ENCODE measurements around the gene CHIC1. TPM values are rescaled to one million over a fixed set of nuclear protein-coding genes. Genes with fewer than 3 reads are reported as not detected.
"Not testable (repeated sequence)": the region's sequence is repeated elsewhere in the genome, so short reads cannot be mapped to it uniquely, and the experiment has no call there.

The CHIC1 gene
- total RNA-seq, 1 donor from 2014 or later, result 11.9 TPM

- DNase-seq (ENCODE audit: low read depth) (no peak), FAIRE-seq (no peak)
- H3K4me1 ChIP-seq (ENCODE audit: insufficient read depth, low read length), result no peaks in the 10 kb centered on the region
- H3K27me3 Mint-ChIP-seq (ENCODE audit: low read depth, unreplicated experiment), result no peaks in the 10 kb centered on the region
- no peak overlapping the region for H3K27ac ChIP-seq (ENCODE audit: low read depth, low read length)
- TF ChIP-seq EZH2 (IDR thresholded peaks at IDR 0.05; ENCODE audit: insufficient read depth, low read length) (no peak), CTCF (IDR thresholded peaks at IDR 0.05; ENCODE audit: insufficient read depth, low read depth, low read length) (no peak)
- no peak overlapping the region for H2AFZ ChIP-seq (ENCODE audit: low read depth, low read length)
- H3K4me3 Mint-ChIP-seq (ENCODE audit: unreplicated experiment), result no peak overlapping the region
- no peak overlapping the region for H3K4me3 ChIP-seq (ENCODE audit: insufficient read depth, low read depth, low read length)
- H4K20me1 ChIP-seq (ENCODE audit: insufficient read depth, low read length), result no peaks in the 10 kb centered on the region
- no peaks in the 10 kb centered on the region for H3K9me3 ChIP-seq (ENCODE audit: insufficient read depth, low read depth, low read length)
- no peak overlapping the region for H3K9ac ChIP-seq (ENCODE audit: low read length)
- no peaks in the 10 kb centered on the region for H3K4me1 Mint-ChIP-seq (ENCODE audit: low read depth, unreplicated experiment)
- H3K27me3 ChIP-seq (ENCODE audit: insufficient read depth, low read length), result no peaks in the 10 kb centered on the region
- H3K79me2 ChIP-seq (ENCODE audit: insufficient read depth, low read length), result peaks cover 4% of the 10 kb centered on the region
- peaks cover 5% of the 10 kb centered on the region for H3K9me3 Mint-ChIP-seq (ENCODE audit: unreplicated experiment)
- no peak overlapping the region for H3K27ac Mint-ChIP-seq (ENCODE audit: unreplicated experiment)
- H3K36me3 Mint-ChIP-seq (ENCODE audit: low read depth, unreplicated experiment), result peaks cover 6% of the 10 kb centered on the region
- H3K4me2 ChIP-seq (ENCODE audit: low read length), result no peak overlapping the region
- no peaks in the 10 kb centered on the region for H3K36me3 ChIP-seq (ENCODE audit: insufficient read depth, low read length)
These were observed 52.0 kb downstream of the CHIC1 start for GRCh38 chrX:73615022-73615421.

- not testable (repeated sequence) for H3K4me3 Mint-ChIP-seq (ENCODE audit: unreplicated experiment); DNase-seq (ENCODE audit: low read depth); H3K27me3 ChIP-seq (ENCODE audit: insufficient read depth, low read length); H3K9ac ChIP-seq (ENCODE audit: low read length); H3K4me2 ChIP-seq (ENCODE audit: low read length); H3K36me3 ChIP-seq (ENCODE audit: insufficient read depth, low read length); FAIRE-seq; H3K4me3 ChIP-seq (ENCODE audit: insufficient read depth, low read depth, low read length); H3K79me2 ChIP-seq (ENCODE audit: insufficient read depth, low read length); H3K27ac Mint-ChIP-seq (ENCODE audit: unreplicated experiment); H3K27ac ChIP-seq (ENCODE audit: low read depth, low read length); H2AFZ ChIP-seq (ENCODE audit: low read depth, low read length); H3K4me1 Mint-ChIP-seq (ENCODE audit: low read depth, unreplicated experiment); H3K9me3 ChIP-seq (ENCODE audit: insufficient read depth, low read depth, low read length); H3K36me3 Mint-ChIP-seq (ENCODE audit: low read depth, unreplicated experiment); H3K9me3 Mint-ChIP-seq (ENCODE audit: unreplicated experiment); H3K27me3 Mint-ChIP-seq (ENCODE audit: low read depth, unreplicated experiment); H3K4me1 ChIP-seq (ENCODE audit: insufficient read depth, low read length); H4K20me1 ChIP-seq (ENCODE audit: insufficient read depth, low read length)
These were observed 78.7 kb downstream of the CHIC1 start for GRCh38 chrX:73641669-73642068.

- no peaks in the 10 kb centered on the region for H3K4me1 Mint-ChIP-seq (ENCODE audit: low read depth, unreplicated experiment)
- Histone ChIP-seq H3K9ac (ENCODE audit: low read length) (no peak overlapping the region), H3K4me1 (ENCODE audit: insufficient read depth, low read length) (no peaks in the 10 kb centered on the region), H3K79me2 (ENCODE audit: insufficient read depth, low read length) (no peaks in the 10 kb centered on the region), H3K36me3 (ENCODE audit: insufficient read depth, low read length) (no peaks in the 10 kb centered on the region), H4K20me1 (ENCODE audit: insufficient read depth, low read length) (no peaks in the 10 kb centered on the region), H3K9me3 (ENCODE audit: insufficient read depth, low read depth, low read length) (no peaks in the 10 kb centered on the region), H3K27me3 (ENCODE audit: insufficient read depth, low read length) (no peaks in the 10 kb centered on the region), H2AFZ (ENCODE audit: low read depth, low read length) (no peak overlapping the region), H3K4me3 (ENCODE audit: insufficient read depth, low read depth, low read length) (no peak overlapping the region), H3K4me2 (ENCODE audit: low read length) (no peak overlapping the region), H3K27ac (ENCODE audit: low read depth, low read length) (no peak overlapping the region)
- peaks cover 7% of the 10 kb centered on the region for H3K36me3 Mint-ChIP-seq (ENCODE audit: low read depth, unreplicated experiment)
- no peaks in the 10 kb centered on the region for H3K27me3 Mint-ChIP-seq (ENCODE audit: low read depth, unreplicated experiment)
- TF ChIP-seq CTCF (IDR thresholded peaks at IDR 0.05; ENCODE audit: insufficient read depth, low read depth, low read length), result no peak
- no peak for TF ChIP-seq EZH2 (IDR thresholded peaks at IDR 0.05; ENCODE audit: insufficient read depth, low read length)
- FAIRE-seq, result no peak
- H3K4me3 Mint-ChIP-seq (ENCODE audit: unreplicated experiment), result no peak overlapping the region
- H3K9me3 Mint-ChIP-seq (ENCODE audit: unreplicated experiment), result peaks cover 4% of the 10 kb centered on the region
- H3K27ac Mint-ChIP-seq (ENCODE audit: unreplicated experiment), result no peak overlapping the region
- DNase-seq (ENCODE audit: low read depth), result no peak
These were observed 84.2 kb downstream of the CHIC1 start for GRCh38 chrX:73647212-73647611.

All from astrocyte (in vitro differentiated cells and primary cell).